ENCODE data around the gene NEU1.

DNA sequence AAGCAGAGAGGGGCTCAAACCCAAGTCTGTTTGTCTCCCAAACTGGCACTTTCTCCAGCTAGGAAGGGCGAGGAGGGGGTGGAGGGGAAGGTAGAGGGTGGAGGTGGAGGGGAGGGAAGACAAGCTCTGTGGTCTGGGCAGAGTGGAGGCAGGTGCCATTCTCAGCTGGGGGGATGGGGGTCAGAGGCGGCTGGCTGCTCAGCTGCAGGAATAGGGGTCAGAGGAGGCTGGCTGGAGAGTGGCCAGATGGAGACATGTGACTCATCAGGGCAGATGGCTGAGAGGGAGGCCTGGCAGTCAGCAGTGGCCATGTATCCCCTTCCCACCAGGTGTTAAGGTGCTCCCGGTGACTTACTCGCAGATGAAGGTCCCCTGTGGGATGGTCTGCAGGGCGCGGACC lies 19.7 kb upstream of the NEU1 start:
- TF ChIP-seq, protein P1, sequence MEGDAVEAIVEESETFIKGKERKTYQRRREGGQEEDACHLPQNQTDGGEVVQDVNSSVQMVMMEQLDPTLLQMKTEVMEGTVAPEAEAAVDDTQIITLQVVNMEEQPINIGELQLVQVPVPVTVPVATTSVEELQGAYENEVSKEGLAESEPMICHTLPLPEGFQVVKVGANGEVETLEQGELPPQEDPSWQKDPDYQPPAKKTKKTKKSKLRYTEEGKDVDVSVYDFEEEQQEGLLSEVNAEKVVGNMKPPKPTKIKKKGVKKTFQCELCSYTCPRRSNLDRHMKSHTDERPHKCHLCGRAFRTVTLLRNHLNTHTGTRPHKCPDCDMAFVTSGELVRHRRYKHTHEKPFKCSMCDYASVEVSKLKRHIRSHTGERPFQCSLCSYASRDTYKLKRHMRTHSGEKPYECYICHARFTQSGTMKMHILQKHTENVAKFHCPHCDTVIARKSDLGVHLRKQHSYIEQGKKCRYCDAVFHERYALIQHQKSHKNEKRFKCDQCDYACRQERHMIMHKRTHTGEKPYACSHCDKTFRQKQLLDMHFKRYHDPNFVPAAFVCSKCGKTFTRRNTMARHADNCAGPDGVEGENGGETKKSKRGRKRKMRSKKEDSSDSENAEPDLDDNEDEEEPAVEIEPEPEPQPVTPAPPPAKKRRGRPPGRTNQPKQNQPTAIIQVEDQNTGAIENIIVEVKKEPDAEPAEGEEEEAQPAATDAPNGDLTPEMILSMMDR (conservative IDR thresholded peaks at IDR 0.05; ENCODE audit: low read length) = no peak
- no peak for TF ChIP-seq EZH2phosphoT487 (IDR thresholded peaks at IDR 0.05; ENCODE audit: borderline replicate concordance)

Measured in Loucy (cell line).